Chondrocyte (in vitro differentiated cells): Measurements from ENCODE around the gene SMPD3. TPM values are rescaled to one million over a fixed set of nuclear protein-coding genes. Genes with fewer than 3 reads are reported as not detected.
A peak's percentile ranks its signal among the peaks of the same experiment; 100 is the strongest.

Experiments used
- DNase-seq: peaks from one replicate; pipeline ENCODE4 v3.0.0; 2021; ENCODE audit warnings: mixed read lengths, low spot score
- H3K27ac Mint-ChIP-seq: one replicate; pipeline ENCODE4 v1.8.0; 2021; ENCODE audit warnings: mild to moderate bottlenecking, moderate library complexity, mixed read lengths; ENCODE audit not compliant: unreplicated experiment
- H3K27me3 Mint-ChIP-seq: 2 replicates; pipeline ENCODE4 v1.8.0; 2021; ENCODE audit warnings: low read depth, mixed read lengths
- H3K36me3 Mint-ChIP-seq: 2 replicates; pipeline ENCODE4 v1.8.0; 2021; ENCODE audit warnings: low read depth, mixed read lengths
- H3K4me1 Mint-ChIP-seq: 2 replicates; pipeline ENCODE4 v1.8.0; 2021; ENCODE audit warnings: low read depth, mild to moderate bottlenecking, mixed read lengths
- H3K4me3 Mint-ChIP-seq: one replicate; pipeline ENCODE4 v1.8.0; 2021; ENCODE audit warnings: mild to moderate bottlenecking, moderate library complexity, mixed read lengths; ENCODE audit not compliant: unreplicated experiment
- H3K9me3 Mint-ChIP-seq: 2 replicates; pipeline ENCODE4 v1.8.0; 2021; ENCODE audit warnings: low read depth, mixed read lengths
- CTCF ChIP-seq: fragments of 200-600 bp; sonication (generic); IDR thresholded peaks from 2 replicates; pipeline ENCODE4 v1.5.0; 2021; ENCODE audit warnings: antibody characterized with exemption, mild to moderate bottlenecking, moderate library complexity
- total RNA-seq: library from RNA; stranded (reverse); gene quantifications from 3 replicates; pipeline ENCODE4 v1.2.1, GENCODE V29; 2021

SMPD3 gene
- total RNA-seq, 1 donor from 2014 or later, result not detected

GRCh38 chr16:68378436-68379415, 69.6 kb downstream of the SMPD3 start:
- H3K27me3 Mint-ChIP-seq, result peaks cover 5% of the 10 kb centered on the region
- no peak overlapping the region for H3K27ac Mint-ChIP-seq
- DNase-seq, result peak; percentile 49
- H3K4me3 Mint-ChIP-seq, result no peak overlapping the region
- H3K9me3 Mint-ChIP-seq, result no peaks in the 10 kb centered on the region
- no peaks in the 10 kb centered on the region for H3K4me1 Mint-ChIP-seq
- no peaks in the 10 kb centered on the region for H3K36me3 Mint-ChIP-seq
- no peak for TF ChIP-seq CTCF

- peaks cover 5% of the 10 kb centered on the region for H3K27me3 Mint-ChIP-seq
- H3K27ac Mint-ChIP-seq, result no peak overlapping the region
Measured at GRCh38 chr16:68377667-68378393, 70.5 kb downstream of the SMPD3 start.

GRCh38 chr16:68377221-68377620, 71.1 kb downstream of the SMPD3 start:
- Mint-ChIP-seq H3K27me3 (peaks cover 5% of the 10 kb centered on the region), H3K27ac (no peak overlapping the region), H3K4me1 (no peaks in the 10 kb centered on the region), H3K36me3 (no peaks in the 10 kb centered on the region), H3K4me3 (no peak overlapping the region), H3K9me3 (no peaks in the 10 kb centered on the region)
- peak; percentile 59 for DNase-seq
- no peak for TF ChIP-seq CTCF

More at GRCh38 chr16:68377667-68378393, 70.5 kb downstream of the SMPD3 start:
- Mint-ChIP-seq H3K36me3 (no peaks in the 10 kb centered on the region), H3K4me3 (no peak overlapping the region), H3K4me1 (no peaks in the 10 kb centered on the region), H3K9me3 (no peaks in the 10 kb centered on the region)
- no peak for TF ChIP-seq CTCF
- DNase-seq, result peak; percentile 60

GRCh38 chr16:68376590-68376989, 71.7 kb downstream of the SMPD3 start:
- Mint-ChIP-seq H3K27me3 (peaks cover 5% of the 10 kb centered on the region), H3K9me3 (no peaks in the 10 kb centered on the region), H3K27ac (no peak overlapping the region), H3K4me3 (no peak overlapping the region), H3K4me1 (no peaks in the 10 kb centered on the region), H3K36me3 (no peaks in the 10 kb centered on the region)
- TF ChIP-seq CTCF, result no peak
- DNase-seq, result peak; percentile 59

GRCh38 chr16:68375801-68376536, 72.3 kb downstream of the SMPD3 start:
- Mint-ChIP-seq H3K4me3 (no peak overlapping the region), H3K27me3 (peaks cover 5% of the 10 kb centered on the region)
- TF ChIP-seq CTCF, result no peak

More at GRCh38 chr16:68375801-68376536, 72.3 kb downstream of the SMPD3 start:
- peak; percentile 77 for DNase-seq
- no peaks in the 10 kb centered on the region for H3K9me3 Mint-ChIP-seq
- H3K27ac Mint-ChIP-seq, result no peak overlapping the region
- H3K36me3 Mint-ChIP-seq, result no peaks in the 10 kb centered on the region
- no peaks in the 10 kb centered on the region for H3K4me1 Mint-ChIP-seq
